SW 1271 (cell line): Measurements from ENCODE around the gene ITK.

Experiments used
- DNase-seq, 2 experiments: peaks; one replicate each; lab custom pipeline; 2025; lab: John Stamatoyannopoulos, UW

ITK gene

DNA sequence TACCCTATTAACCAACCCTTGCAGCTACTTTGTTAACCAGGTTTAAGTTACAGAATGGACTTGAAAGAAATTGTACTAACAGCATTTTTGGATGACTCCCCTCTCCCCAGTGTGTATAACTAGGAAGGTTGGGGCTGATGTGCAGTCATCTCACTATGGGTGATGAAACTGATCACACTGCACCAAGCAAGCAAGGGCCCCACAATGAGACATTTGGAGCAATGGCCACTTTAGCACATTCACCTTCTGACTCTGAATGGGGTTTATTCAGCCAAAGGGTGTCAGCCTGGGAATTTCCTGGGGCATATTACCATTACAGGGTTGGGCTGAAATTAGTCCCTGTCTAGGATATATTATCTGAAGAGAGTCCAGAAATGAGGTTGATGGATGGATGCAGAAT is 66.6 kb downstream of the ITK start:
- no peak for DNase-seq

- no peak for DNase-seq
Observed at GRCh38 chr5:157248821-157249470, 68.3 kb downstream of the ITK start.

- DNase-seq = no peak
Observed at GRCh38 chr5:157252711-157253465, 72.2 kb downstream of the ITK start.

DNA sequence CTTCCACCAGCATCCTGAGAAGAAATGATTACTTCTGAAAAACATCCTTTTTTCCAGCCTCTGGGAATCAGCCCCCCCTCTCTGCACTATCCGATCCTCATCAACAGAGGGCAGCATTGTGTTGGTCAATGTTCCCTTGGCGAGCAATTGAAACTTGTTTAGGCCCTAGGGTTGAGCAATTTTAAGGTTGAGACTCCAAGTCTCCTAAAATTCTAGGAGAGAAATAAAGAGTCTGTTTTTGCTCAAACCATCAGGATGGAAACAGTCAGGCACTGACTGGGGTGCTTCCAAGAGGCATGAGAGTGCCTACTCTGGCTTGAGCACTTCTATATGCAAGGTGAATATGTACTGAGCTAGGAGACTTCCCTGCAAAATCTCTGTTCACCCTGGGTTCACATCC is 72.9 kb downstream of the ITK start:
- peak; percentile 16 to 42 for DNase-seq

- DNase-seq = no peak
Observed at GRCh38 chr5:157258450-157258849, 77.8 kb downstream of the ITK start.

DNA sequence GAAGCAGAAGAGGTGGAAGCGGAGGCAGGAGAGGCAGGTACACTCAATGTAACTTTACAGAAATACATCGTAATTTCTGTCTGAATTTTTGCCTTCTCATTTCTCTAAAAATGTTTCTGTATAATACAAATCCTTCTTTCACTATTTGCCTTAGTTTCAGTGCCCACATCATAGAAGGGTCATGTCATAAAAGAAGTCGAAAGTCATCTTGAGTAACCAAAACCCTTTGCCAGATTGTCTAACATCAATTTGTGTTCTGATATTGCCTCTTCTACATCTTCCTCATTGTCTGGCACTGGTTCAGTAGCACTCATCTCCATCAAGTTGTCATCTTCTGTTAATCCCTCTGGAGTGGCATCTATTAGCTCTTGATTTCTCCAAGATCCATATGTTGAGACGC is 79.1 kb downstream of the ITK start:
- no peak for DNase-seq

DNA sequence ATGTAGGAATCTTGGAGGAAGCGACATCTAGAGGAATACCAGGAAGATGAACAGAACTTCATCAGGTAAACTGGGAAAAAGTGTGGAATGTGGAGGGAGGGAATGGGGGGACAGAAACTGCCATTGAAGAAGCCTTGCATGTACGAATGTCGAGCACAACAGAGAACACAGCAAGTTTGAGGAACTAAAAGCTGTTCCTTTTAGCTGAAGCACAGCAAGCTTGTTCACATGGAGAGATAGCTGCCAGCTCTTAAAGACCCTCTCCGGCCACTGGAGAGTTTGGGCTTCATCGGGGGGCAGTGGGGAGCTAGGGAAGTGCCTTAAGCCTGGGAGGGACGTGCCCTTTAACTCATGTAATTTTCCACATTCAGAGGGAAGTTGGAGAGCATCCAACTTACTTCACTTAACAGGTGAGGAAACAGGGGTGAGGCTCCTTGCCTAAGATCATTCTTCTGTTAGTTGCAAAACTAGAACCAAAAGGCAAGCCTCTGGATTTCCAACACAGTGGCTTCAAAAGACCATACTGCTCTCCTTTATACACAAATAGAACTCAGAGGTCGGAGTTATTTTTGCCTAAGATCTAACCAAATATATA is 83.0 kb downstream of the ITK start:
- DNase-seq = no peak

DNA sequence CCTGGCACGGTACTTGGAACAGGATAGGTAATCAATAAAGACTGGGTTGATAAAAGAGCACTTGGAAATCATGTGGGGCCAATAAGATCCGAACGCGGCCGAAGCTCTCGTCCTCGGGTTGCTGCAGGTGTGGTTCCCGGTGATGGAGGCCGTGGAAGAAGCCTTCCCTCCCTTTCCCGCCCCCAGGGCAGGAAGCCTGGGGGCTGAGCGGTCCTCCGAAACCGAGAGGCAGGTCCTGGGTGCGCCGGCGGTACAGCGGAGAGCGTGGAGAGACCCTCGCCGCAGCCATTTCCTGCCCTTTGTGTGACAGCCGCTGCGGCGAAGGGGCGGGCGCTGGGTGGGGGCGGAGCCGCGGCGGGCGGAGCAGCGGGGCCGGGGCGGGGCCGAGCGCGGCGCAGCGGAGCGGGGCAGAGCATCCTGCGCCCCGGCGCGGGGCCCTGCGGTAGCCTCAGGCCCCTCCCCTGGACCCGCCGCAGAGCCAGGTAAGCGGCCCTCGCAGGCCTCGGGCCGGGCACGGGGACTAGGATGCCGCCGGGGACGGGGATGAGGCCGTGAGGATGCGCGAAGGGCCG is 85.2 kb downstream of the ITK start, which contains the start of gene CYFIP2:
CYFIP2 (plus strand) TSS at position 410 of the 572 bp plus-strand sequence. CDS start 19,239 bp downstream, outside the sequence.
- peak in 1 of 2 experiments; percentile 32 for DNase-seq

GRCh38 chr5:157266286-157267007 is 85.8 kb downstream of the ITK start:
- peak in 1 of 2 experiments; percentile 10 for DNase-seq

GRCh38 chr5:157267025-157267424 is 86.4 kb downstream of the ITK start:
- DNase-seq = no peak

GRCh38 chr5:157267761-157268480 is 87.3 kb downstream of the ITK start:
- no peak for DNase-seq

GRCh38 chr5:157269165-157269671 is 88.6 kb downstream of the ITK start:
- DNase-seq = no peak

DNA sequence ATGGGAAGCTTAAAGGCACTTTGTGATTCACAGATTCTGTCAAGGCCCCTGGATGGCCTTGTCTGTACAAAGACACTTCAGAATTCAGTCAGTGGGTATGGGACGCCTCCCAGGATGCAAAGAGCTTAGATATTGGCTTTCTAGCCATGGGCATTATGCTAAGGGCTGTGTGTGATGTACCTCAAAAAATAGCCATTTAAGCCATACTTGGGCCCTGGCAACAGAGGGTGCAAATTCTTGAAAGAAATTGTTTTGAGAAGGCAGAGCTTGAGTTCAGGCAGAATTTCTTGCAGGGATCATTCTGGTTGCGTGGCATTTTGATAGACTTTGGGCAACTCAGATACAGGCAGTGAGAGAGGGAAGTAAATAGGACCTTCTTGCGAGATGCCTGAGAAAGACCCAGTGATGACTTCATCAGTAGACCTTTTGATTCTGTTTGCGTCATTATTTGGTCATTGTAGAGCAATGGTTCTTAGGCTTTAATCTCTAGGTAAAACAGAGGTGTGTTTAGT is 89.2 kb downstream of the ITK start:
- no peak for DNase-seq

DNA sequence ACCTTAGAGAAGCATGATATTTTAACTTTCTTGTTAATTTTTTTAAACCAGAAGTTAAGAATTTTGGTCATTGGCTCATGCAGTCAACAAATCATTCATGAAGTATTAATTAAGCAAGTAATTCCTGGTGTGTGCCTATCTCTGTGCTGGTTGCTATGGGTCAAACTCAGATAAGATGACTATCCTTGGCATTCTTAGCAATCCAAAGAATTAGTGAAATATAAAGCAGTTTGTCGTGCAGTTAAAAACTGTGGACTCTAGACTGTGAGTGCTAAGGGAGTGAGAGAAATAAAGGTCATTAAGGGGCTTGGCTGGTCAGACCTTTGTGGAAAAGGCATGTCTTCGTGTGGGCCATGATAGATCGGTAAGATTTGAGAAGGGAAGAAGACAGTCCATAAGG is 90.1 kb downstream of the ITK start:
- DNase-seq = no peak

- DNase-seq = no peak
Observed at GRCh38 chr5:157271740-157272271, 91.2 kb downstream of the ITK start.

DNA sequence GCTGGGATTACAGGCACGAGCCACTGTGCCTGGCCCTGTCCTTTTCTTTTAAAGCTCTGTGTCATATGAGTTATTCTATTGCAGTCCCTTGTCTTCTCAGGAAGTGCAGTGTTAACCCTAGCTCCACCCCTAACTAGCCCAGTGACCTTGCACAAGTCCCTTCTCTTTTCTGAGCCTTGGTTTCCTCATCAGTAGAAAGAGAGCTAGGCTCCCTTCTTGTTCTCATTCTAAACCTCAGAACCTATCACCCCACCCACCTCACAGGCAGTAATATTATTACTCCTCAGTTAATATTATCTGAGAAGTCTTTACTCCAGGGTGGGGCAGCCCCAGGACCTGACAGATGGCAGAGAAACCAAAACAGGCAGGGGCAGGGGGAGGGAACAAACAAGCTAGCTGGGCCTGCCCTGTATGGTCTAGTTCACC is 92.5 kb downstream of the ITK start:
- DNase-seq = no peak

- DNase-seq = no peak
Observed at GRCh38 chr5:157275403-157275802, 94.8 kb downstream of the ITK start.

- DNase-seq = no peak
Observed at GRCh38 chr5:157278319-157279037, 97.8 kb downstream of the ITK start.

DNA sequence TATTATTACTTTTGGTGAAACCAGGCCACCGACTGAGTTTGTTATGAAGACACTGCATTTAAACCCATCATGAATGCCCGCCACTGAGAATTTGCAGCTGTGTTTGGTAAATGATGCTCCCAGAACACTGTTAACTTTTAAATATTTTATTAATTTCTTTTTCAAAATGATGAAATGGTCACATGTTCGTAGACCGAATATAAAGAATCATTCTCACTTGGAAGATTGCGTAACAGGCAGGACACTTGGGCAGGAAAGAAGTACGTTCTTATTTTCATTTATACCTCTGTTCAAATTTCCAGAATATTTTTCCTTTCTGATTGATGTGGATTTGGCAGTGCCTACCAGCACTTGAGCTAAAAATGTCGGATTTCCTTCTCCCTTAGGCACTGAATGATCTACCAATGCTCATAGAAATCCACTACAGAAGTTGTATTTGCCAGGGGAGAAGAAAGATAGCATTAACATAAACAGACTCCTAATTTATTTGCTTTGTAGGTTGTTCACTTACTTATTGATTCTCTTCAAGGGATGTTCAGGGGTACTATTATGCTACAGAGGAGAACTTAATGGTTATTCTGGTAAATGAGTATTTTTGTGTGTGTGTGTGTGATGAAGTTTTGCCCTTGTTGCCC is 99.1 kb downstream of the ITK start:
- DNase-seq = no peak

DNA sequence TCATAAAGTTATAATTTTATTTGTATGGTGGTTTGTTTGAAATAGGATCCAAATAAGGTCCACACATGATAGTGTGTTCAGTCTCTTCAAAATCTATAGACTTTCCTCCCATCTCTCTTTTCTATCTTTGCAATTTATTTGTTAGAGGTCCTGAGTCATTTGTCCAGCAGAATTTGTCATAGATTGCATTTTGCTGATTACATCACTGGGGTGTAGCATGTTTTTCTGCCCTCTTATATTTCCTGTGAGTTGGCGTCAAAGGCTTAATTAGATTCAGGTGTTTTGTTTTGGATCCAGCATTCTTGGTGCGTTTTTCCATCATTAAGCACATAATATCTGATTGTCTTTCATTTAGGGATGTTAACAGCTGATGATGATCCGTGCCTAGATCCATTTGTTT is 100.3 kb downstream of the ITK start:
- DNase-seq = no peak
